GM23248 (cell line): ENCODE measurements around the gene GRIK3. TPM values are rescaled to one million over a fixed set of nuclear protein-coding genes. Genes with fewer than 3 reads are reported as not detected.
A peak's percentile ranks its signal among the peaks of the same experiment; 100 is the strongest.

Experiments used
- DNase-seq: peaks from one replicate; pipeline ENCODE4 v3.0.0-alpha.2; 2015
- H2AFZ ChIP-seq: fragments of 200-600 bp; sonication (generic); 2 replicates; pipeline ENCODE4 v1.6.1; 2016; ENCODE audit warnings: antibody characterized with exemption
- H3F3A ChIP-seq: fragments of 200-600 bp; sonication (generic); 2 replicates; pipeline ENCODE4 v1.6.1; 2016; ENCODE audit warnings: mild to moderate bottlenecking, antibody characterized with exemption, mixed run types; ENCODE audit not compliant: insufficient read depth
- H3K27ac ChIP-seq: fragments of 200-600 bp; sonication (generic); 2 replicates; pipeline ENCODE4 v1.5.1; 2016; ENCODE audit warnings: mild to moderate bottlenecking
- H3K27me3 ChIP-seq: fragments of 200-600 bp; sonication (generic); replicated peaks from 2 replicates; pipeline ENCODE4 v1.6.1; 2016; ENCODE audit warnings: mild to moderate bottlenecking; ENCODE audit not compliant: insufficient read depth
- H3K36me3 ChIP-seq: fragments of 200-600 bp; sonication (generic); 2 replicates; pipeline ENCODE4 v1.6.1; 2016; ENCODE audit warnings: low read depth, mild to moderate bottlenecking
- H3K4me1 ChIP-seq: fragments of 200-600 bp; sonication (generic); 2 replicates; pipeline ENCODE4 v1.6.1; 2016; ENCODE audit warnings: mild to moderate bottlenecking; ENCODE audit not compliant: insufficient read depth
- H3K4me2 ChIP-seq: fragments of 200-600 bp; sonication (generic); one replicate; pipeline ENCODE4 v1.6.1; 2016; ENCODE audit warnings: mild to moderate bottlenecking; ENCODE audit not compliant: unreplicated experiment
- H3K4me3 ChIP-seq: fragments of 200-600 bp; sonication (generic); 2 replicates; pipeline ENCODE4 v1.5.1; 2016; ENCODE audit warnings: mild to moderate bottlenecking
- H3K79me2 ChIP-seq: fragments of 200-600 bp; sonication (generic); 2 replicates; pipeline ENCODE4 v1.6.1; 2016; ENCODE audit warnings: mild to moderate bottlenecking; ENCODE audit not compliant: insufficient read depth
- H3K9ac ChIP-seq: fragments of 200-600 bp; sonication (generic); 2 replicates; pipeline ENCODE4 v1.6.1; 2016; ENCODE audit warnings: mild to moderate bottlenecking
- H3K9me2 ChIP-seq: fragments of 200-600 bp; sonication (generic); 2 replicates; pipeline ENCODE4 v1.6.1; 2016; ENCODE audit warnings: mixed run types, mild to moderate bottlenecking, moderate library complexity; ENCODE audit not compliant: insufficient read depth
- H3K9me3 ChIP-seq: fragments of 200-600 bp; sonication (generic); one replicate; pipeline ENCODE4 v1.6.1; 2017; ENCODE audit warnings: low read depth
- H4K20me1 ChIP-seq: fragments of 200-600 bp; sonication (generic); 2 replicates; pipeline ENCODE4 v1.6.0; 2016; ENCODE audit not compliant: insufficient read depth
- EZH2 ChIP-seq: fragments of 200-600 bp; sonication (generic); IDR thresholded peaks from 2 replicates; pipeline ENCODE4 v1.6.1; 2018; ENCODE audit warnings: antibody characterized with exemption, mild to moderate bottlenecking; ENCODE audit not compliant: insufficient read depth, poor library complexity, severe bottlenecking
- EZH2phosphoT487 ChIP-seq: fragments of 200-600 bp; sonication (generic); IDR thresholded peaks from 2 replicates; pipeline ENCODE4 v1.6.1; 2018; ENCODE audit warnings: antibody characterized with exemption, moderate library complexity, mild to moderate bottlenecking, low read depth; ENCODE audit not compliant: insufficient read depth
- WGBS, 2 experiments: methylation state at CpG; one replicate each; pipeline ENCODE4 v1.1.6; 2015 to 2017; ENCODE audit warnings: low lambda C conversion rate in 2 of 2, low coverage in 1 of 2; ENCODE audit errors: missing lambda C conversion rate in 2 of 2; 5-methylcytosine and 5-hydroxymethylcytosine counted together
- in situ Hi-C: fragments of 300-500 bp; cut with MboI; formaldehyde crosslinking; loops from 2 replicates; pipeline ENCODE4 v1.15.0; 2020
- polyA plus RNA-seq: library from polyadenylated mRNA; unstranded; fragments of >200 nt; fragmentation: Nextera tagmentation; extraction: Ambion mirVana; gene quantifications from 2 replicates; pipeline ENCODE4 v1.2.1, GENCODE V29; 2016
- total RNA-seq: library from RNA; depleted of rRNA; stranded (reverse); fragments of >200 nt; shearing (Covaris generic); gene quantifications from 2 replicates; pipeline ENCODE4 v1.2.3, GENCODE V29; 2014

GRIK3 gene
- total and polyA plus RNA-seq, 2 experiments from 2014 or later = not detected

DNA sequence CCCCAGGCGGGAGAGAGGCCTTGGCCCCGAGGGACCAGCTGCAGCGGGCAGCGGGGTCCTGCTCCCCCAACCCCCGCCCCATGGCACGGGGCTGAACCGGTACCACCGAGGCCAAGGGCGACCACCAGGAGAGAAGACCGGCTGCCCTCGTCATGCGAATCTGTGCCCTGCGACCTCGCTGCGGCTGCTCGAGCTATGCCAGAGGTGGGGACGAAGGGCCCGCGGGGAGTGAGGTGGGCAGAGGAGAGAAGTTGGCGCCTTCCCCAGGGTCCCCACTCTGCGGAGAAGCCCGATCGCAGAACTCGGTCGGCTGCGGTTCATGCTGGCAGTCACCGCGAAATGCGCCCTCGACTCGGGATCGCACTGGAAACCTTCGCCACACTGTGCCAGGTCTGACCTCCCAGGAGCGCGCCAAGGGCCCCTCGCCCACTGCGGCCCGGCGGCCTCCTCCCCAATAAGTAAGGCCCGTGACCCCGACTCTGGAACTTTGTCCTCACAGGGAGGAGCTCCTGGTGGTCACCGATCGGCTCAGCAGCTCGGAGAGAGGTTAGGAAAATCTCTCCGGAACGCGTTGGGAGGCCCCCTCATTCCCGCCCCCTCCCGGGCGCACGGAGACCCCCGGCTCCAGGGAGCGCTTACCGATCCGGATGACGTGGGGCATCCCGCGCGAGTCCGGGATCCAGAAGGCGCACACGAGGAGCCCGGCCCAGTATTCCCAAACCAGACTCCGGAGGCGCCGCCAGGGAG lies 787 bp downstream of the GRIK3 start:
- in situ Hi-C loops = no loop called here
- H3K9me2 ChIP-seq = no peaks in the 10 kb centered on the region
- H3K9ac ChIP-seq = no peak overlapping the region
- TF ChIP-seq EZH2phosphoT487 = no peak
- no peak overlapping the region for H3K4me2 ChIP-seq
- no peaks in the 10 kb centered on the region for H3K4me1 ChIP-seq
- H3K79me2 ChIP-seq = no peaks in the 10 kb centered on the region
- no peaks in the 10 kb centered on the region for H3K9me3 ChIP-seq
- no peak overlapping the region for H2AFZ ChIP-seq
- no peaks in the 10 kb centered on the region for H3K36me3 ChIP-seq
- H3F3A ChIP-seq = no peaks in the 10 kb centered on the region
- DNase-seq = peak; percentile 29
- H4K20me1 ChIP-seq = no peaks in the 10 kb centered on the region
- H3K27me3 ChIP-seq = peaks cover 45% of the 10 kb centered on the region
- no peak overlapping the region for H3K27ac ChIP-seq
- WGBS, 2 experiments = 2 to 3% methylated on average over 34 to 64 of the region's 66 CpGs
- H3K4me3 ChIP-seq = no peak overlapping the region

GRCh38 chr1:37032660-37033354 lies 1.5 kb downstream of the GRIK3 start:
- H3K9ac ChIP-seq = no peak overlapping the region
- no peaks in the 10 kb centered on the region for H3K79me2 ChIP-seq
- TF ChIP-seq EZH2phosphoT487 = no peak
- no peak for TF ChIP-seq EZH2
- WGBS, 2 experiments = 4% methylated on average over 49 to 58 of the region's 60 CpGs
- H3K27ac ChIP-seq = no peak overlapping the region
- H3K4me3 ChIP-seq = no peak overlapping the region
- H3K9me2 ChIP-seq = no peaks in the 10 kb centered on the region
- peaks cover 45% of the 10 kb centered on the region for H3K27me3 ChIP-seq
- peak; percentile 6 for DNase-seq
- H3K4me2 ChIP-seq = no peak overlapping the region
- no peaks in the 10 kb centered on the region for H4K20me1 ChIP-seq
- H2AFZ ChIP-seq = no peak overlapping the region
- in situ Hi-C loops = no loop called here
- H3F3A ChIP-seq = no peaks in the 10 kb centered on the region
- H3K36me3 ChIP-seq = no peaks in the 10 kb centered on the region
- no peaks in the 10 kb centered on the region for H3K9me3 ChIP-seq
- no peaks in the 10 kb centered on the region for H3K4me1 ChIP-seq

GRCh38 chr1:37031871-37032270 lies 2.4 kb downstream of the GRIK3 start:
- Histone ChIP-seq H3K79me2 (no peaks in the 10 kb centered on the region), H3K4me2 (no peak overlapping the region), H2AFZ (no peak overlapping the region), H3K27ac (no peak overlapping the region), H3K9me3 (no peaks in the 10 kb centered on the region), H3K27me3 (peaks cover 43% of the 10 kb centered on the region), H3F3A (no peaks in the 10 kb centered on the region), H3K36me3 (no peaks in the 10 kb centered on the region), H4K20me1 (no peaks in the 10 kb centered on the region), H3K4me3 (no peak overlapping the region), H3K4me1 (no peaks in the 10 kb centered on the region), H3K9ac (no peak overlapping the region), H3K9me2 (no peaks in the 10 kb centered on the region)
- DNase-seq = no peak
- TF ChIP-seq EZH2phosphoT487 = no peak
- no peak for TF ChIP-seq EZH2
- WGBS, 2 experiments = 21 to 22% methylated on average over 9 of the region's 9 CpGs
- in situ Hi-C loops = no loop called here

DNA sequence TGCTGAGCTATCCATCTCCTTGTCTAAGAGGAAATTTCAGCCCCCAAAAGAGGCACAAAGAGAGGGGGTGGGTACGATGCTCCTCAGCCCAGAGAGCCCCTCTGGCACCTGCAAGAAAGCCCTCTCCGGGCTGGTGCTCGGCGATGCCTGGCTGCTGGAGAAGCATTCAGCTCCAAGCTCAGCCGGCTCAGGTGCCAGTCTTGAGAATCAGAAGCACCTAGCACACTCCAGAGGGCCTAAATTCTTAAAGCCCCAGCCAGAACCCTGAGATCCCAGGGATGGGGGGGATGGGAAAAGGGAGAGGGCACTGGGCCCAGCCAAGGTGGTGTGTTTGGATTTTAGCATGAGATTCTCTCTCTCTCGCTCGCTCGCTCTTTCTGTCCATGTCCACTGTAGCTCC lies 2.9 kb downstream of the GRIK3 start:
- in situ Hi-C loops = no loop called here
- no peaks in the 10 kb centered on the region for H3K9me3 ChIP-seq
- no peaks in the 10 kb centered on the region for H3K9me2 ChIP-seq
- H3K4me3 ChIP-seq = no peak overlapping the region
- no peak overlapping the region for H3K4me2 ChIP-seq
- no peaks in the 10 kb centered on the region for H3K79me2 ChIP-seq
- H2AFZ ChIP-seq = no peak overlapping the region
- no peaks in the 10 kb centered on the region for H3K36me3 ChIP-seq
- no peaks in the 10 kb centered on the region for H4K20me1 ChIP-seq
- DNase-seq = no peak
- H3K27ac ChIP-seq = no peak overlapping the region
- TF ChIP-seq EZH2 = no peak
- no peak for TF ChIP-seq EZH2phosphoT487
- H3K27me3 ChIP-seq = peaks cover 43% of the 10 kb centered on the region
- no peaks in the 10 kb centered on the region for H3F3A ChIP-seq
- H3K4me1 ChIP-seq = no peaks in the 10 kb centered on the region
- WGBS, 2 experiments = 33 to 41% methylated on average over 6 to 8 of the region's 8 CpGs
- no peak overlapping the region for H3K9ac ChIP-seq
